ENCODE data around the gene FBLN5.

The FBLN5 gene

GRCh38 chr14:91877376-91877915 is 70.0 kb downstream of the FBLN5 start:
- H3K27ac ChIP-seq, result no peak overlapping the region
- H3K4me3 ChIP-seq (IDR thresholded peaks at IDR 0.05; ENCODE audit: insufficient read depth, low read depth, low read length), result no peak overlapping the region

GRCh38 chr14:91876492-91876891 is 71.0 kb downstream of the FBLN5 start:
- Histone ChIP-seq H3K79me2 (ENCODE audit: insufficient read depth, low read depth) (no peaks in the 10 kb centered on the region), H2AFZ (ENCODE audit: low read depth) (no peak overlapping the region), H3K27me3 (ENCODE audit: insufficient read depth, low read depth) (no peaks in the 10 kb centered on the region), H3K27ac (no peak overlapping the region), H4K20me1 (ENCODE audit: insufficient read depth) (no peaks in the 10 kb centered on the region), H3K36me3 (ENCODE audit: insufficient read depth) (no peaks in the 10 kb centered on the region), H3K4me1 (ENCODE audit: low read depth, poor library complexity, severe bottlenecking) (no peaks in the 10 kb centered on the region), H3K4me2 (no peak overlapping the region), H3K4me3 (IDR thresholded peaks at IDR 0.05; ENCODE audit: insufficient read depth, low read depth, low read length) (no peak overlapping the region), H3K9ac (no peak overlapping the region)
- no peak for TF ChIP-seq CTCF (conservative IDR thresholded peaks at IDR 0.05; ENCODE audit: low read depth, low read length)

More at GRCh38 chr14:91877376-91877915, 70.0 kb downstream of the FBLN5 start:
- TF ChIP-seq CTCF (conservative IDR thresholded peaks at IDR 0.05; ENCODE audit: low read depth, low read length), result no peak
- Histone ChIP-seq H3K79me2 (ENCODE audit: insufficient read depth, low read depth) (no peaks in the 10 kb centered on the region), H3K4me1 (ENCODE audit: low read depth, poor library complexity, severe bottlenecking) (no peaks in the 10 kb centered on the region), H3K36me3 (ENCODE audit: insufficient read depth) (no peaks in the 10 kb centered on the region), H4K20me1 (ENCODE audit: insufficient read depth) (no peaks in the 10 kb centered on the region), H3K4me2 (no peak overlapping the region), H3K9ac (no peak overlapping the region), H2AFZ (ENCODE audit: low read depth) (no peak overlapping the region), H3K27me3 (ENCODE audit: insufficient read depth, low read depth) (no peaks in the 10 kb centered on the region)

- no peaks in the 10 kb centered on the region for H3K27me3 ChIP-seq (ENCODE audit: insufficient read depth, low read depth)
- H3K4me2 ChIP-seq, result no peak overlapping the region
- no peaks in the 10 kb centered on the region for H4K20me1 ChIP-seq (ENCODE audit: insufficient read depth)
- no peak overlapping the region for H3K9ac ChIP-seq
- no peaks in the 10 kb centered on the region for H3K79me2 ChIP-seq (ENCODE audit: insufficient read depth, low read depth)
- no peak overlapping the region for H3K4me3 ChIP-seq (IDR thresholded peaks at IDR 0.05; ENCODE audit: insufficient read depth, low read depth, low read length)
- H2AFZ ChIP-seq (ENCODE audit: low read depth), result no peak overlapping the region
- no peaks in the 10 kb centered on the region for H3K36me3 ChIP-seq (ENCODE audit: insufficient read depth)
- H3K4me1 ChIP-seq (ENCODE audit: low read depth, poor library complexity, severe bottlenecking), result no peaks in the 10 kb centered on the region
- no peak overlapping the region for H3K27ac ChIP-seq
- TF ChIP-seq CTCF (conservative IDR thresholded peaks at IDR 0.05; ENCODE audit: low read depth, low read length), result no peak
These were observed 71.8 kb downstream of the FBLN5 start for GRCh38 chr14:91875525-91876286.

- no peak overlapping the region for H3K9ac ChIP-seq
- no peak overlapping the region for H3K4me3 ChIP-seq (IDR thresholded peaks at IDR 0.05; ENCODE audit: insufficient read depth, low read depth, low read length)
- H3K79me2 ChIP-seq (ENCODE audit: insufficient read depth, low read depth), result no peaks in the 10 kb centered on the region
- H3K4me1 ChIP-seq (ENCODE audit: low read depth, poor library complexity, severe bottlenecking), result no peaks in the 10 kb centered on the region
- no peak overlapping the region for H3K4me2 ChIP-seq
- no peaks in the 10 kb centered on the region for H4K20me1 ChIP-seq (ENCODE audit: insufficient read depth)
- no peaks in the 10 kb centered on the region for H3K36me3 ChIP-seq (ENCODE audit: insufficient read depth)
- H3K27me3 ChIP-seq (ENCODE audit: insufficient read depth, low read depth), result peaks cover 7% of the 10 kb centered on the region; the same call in 1 of the 2 replicates
- no peak for TF ChIP-seq CTCF (conservative IDR thresholded peaks at IDR 0.05; ENCODE audit: low read depth, low read length)
- H3K27ac ChIP-seq, result no peak overlapping the region
- H2AFZ ChIP-seq (ENCODE audit: low read depth), result no peak overlapping the region
These were observed 73.8 kb downstream of the FBLN5 start for GRCh38 chr14:91873471-91874415.

All from KMS-11 (cell line).